ENCODE measurements around the gene DLAT.

DNA sequence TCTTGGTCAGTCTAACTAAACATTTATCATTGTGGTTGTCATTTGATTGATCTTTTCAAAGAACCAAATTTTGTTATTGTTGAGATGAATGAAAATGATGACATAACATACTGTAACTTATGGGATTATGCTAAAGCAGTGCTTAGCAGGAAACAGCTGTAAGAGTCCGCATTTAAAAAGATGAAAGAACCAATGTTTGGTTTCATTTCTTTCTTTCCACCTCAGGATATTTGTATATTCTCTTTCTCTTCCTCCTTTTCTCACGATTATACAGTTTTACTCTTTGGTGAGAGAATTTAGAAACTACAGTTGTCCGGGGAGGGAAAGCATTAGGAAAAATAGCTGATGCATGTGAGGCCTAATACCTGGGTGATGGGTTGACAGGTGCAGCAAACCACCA is 25.5 kb downstream of the DLAT start:
- TF ChIP-seq, protein P1, sequence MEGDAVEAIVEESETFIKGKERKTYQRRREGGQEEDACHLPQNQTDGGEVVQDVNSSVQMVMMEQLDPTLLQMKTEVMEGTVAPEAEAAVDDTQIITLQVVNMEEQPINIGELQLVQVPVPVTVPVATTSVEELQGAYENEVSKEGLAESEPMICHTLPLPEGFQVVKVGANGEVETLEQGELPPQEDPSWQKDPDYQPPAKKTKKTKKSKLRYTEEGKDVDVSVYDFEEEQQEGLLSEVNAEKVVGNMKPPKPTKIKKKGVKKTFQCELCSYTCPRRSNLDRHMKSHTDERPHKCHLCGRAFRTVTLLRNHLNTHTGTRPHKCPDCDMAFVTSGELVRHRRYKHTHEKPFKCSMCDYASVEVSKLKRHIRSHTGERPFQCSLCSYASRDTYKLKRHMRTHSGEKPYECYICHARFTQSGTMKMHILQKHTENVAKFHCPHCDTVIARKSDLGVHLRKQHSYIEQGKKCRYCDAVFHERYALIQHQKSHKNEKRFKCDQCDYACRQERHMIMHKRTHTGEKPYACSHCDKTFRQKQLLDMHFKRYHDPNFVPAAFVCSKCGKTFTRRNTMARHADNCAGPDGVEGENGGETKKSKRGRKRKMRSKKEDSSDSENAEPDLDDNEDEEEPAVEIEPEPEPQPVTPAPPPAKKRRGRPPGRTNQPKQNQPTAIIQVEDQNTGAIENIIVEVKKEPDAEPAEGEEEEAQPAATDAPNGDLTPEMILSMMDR (IDR thresholded peaks at IDR 0.05): no peak
- TF ChIP-seq POLR2A (IDR thresholded peaks at IDR 0.05): no peak

Data from lower leg skin (tissue), 3 donors.